B cell (primary cell): Measurements from ENCODE around the gene ZFP91. TPM values are rescaled to one million over a fixed set of nuclear protein-coding genes. Genes with fewer than 3 reads are reported as not detected.
A peak's percentile ranks its signal among the peaks of the same experiment; 100 is the strongest.

Experiments used
- ATAC-seq: fragments of 200-7000 bp; cut with Tn5 transposase; one replicate; pipeline ENCODE4 v1.10.0; 2021; ENCODE audit warnings: low read depth, mild to moderate bottlenecking, moderate number of reproducible peaks, moderate library complexity
- CTCF ChIA-PET: fragments of 350-600 bp; sonication (Branson Sonifier 250); formaldehyde crosslinking; loops from one replicate; lab custom pipeline; 2021; ENCODE audit warnings: antibody characterized with exemption, inconsistent platforms; lab: Charles Lee
- POLR2A ChIA-PET: fragments of 350-600 bp; sonication (Branson Sonifier 250); formaldehyde crosslinking; loops from one replicate; lab custom pipeline; 2021; ENCODE audit warnings: antibody characterized with exemption; lab: Charles Lee
- DNase-seq: peaks from one replicate; pipeline ENCODE4 v3.0.0; 2013
- H2AFZ ChIP-seq: 2 replicates; pipeline ENCODE4 v1.6.1; 2012; ENCODE audit warnings: mild to moderate bottlenecking, low read depth, low read length; ENCODE audit not compliant: insufficient read depth, poor library complexity, severe bottlenecking
- H3K27ac ChIP-seq, 2 donors: 1 replicate in 1 of 2; 2 replicates in 1 of 2; pipeline ENCODE4 v1.5.1; 2012 to 2013; ENCODE audit warnings: low read length in 2 of 2, mild to moderate bottlenecking in 2 of 2, moderate library complexity in 1 of 2
- H3K27me3 ChIP-seq, 4 experiments: fragments of 200-600 bp in 1 of 4; sonication (generic) in 1 of 4; replicated peaks in 1 of 4; 1 replicate in 2 of 4; 2 replicates in 2 of 4; pipeline versions ENCODE4 v1.6.1 to v1.7.0; 2013 to 2016; ENCODE audit warnings: low read length in 3 of 4, mild to moderate bottlenecking in 2 of 4, mixed read lengths in 1 of 4, moderate library complexity in 1 of 4; ENCODE audit not compliant: insufficient read depth in 4 of 4, control insufficient read depth in 3 of 4; ENCODE audit errors: control extremely low read depth in 1 of 4
- H3K36me3 ChIP-seq, 2 experiments: replicated peaks in 1 of 2; 1 replicate in 1 of 2; 2 replicates in 1 of 2; pipeline versions ENCODE4 v1.6.1 to v1.7.1; 2013; ENCODE audit warnings: low read length in 1 of 2; ENCODE audit not compliant: insufficient read depth in 2 of 2, control insufficient read depth in 1 of 2; ENCODE audit errors: control extremely low read depth in 1 of 2, extremely low read depth in 1 of 2
- H3K4me1 ChIP-seq, 2 donors: fragments of 200-600 bp in 1 of 2; sonication (generic) in 1 of 2; 1 replicate in 1 of 2; 2 replicates in 1 of 2; pipeline versions ENCODE4 v1.5.1 to v1.6.1; 2013 to 2017; ENCODE audit warnings: low read length in 2 of 2; ENCODE audit not compliant: control insufficient read depth in 2 of 2, insufficient read depth in 2 of 2
- H3K4me2 ChIP-seq: replicated peaks from 2 replicates; pipeline ENCODE3; 2012; ENCODE audit warnings: mild to moderate bottlenecking, low read depth, low read length; ENCODE audit not compliant: poor library complexity, severe bottlenecking
- H3K4me3 ChIP-seq, 5 experiments: fragments of 200-600 bp in 1 of 5; sonication (generic) in 1 of 5; 1 replicate in 3 of 5; 2 replicates in 2 of 5; pipeline versions ENCODE4 v1.5.1 to v1.7.0; 2011 to 2016; ENCODE audit warnings: low read length in 4 of 5, mild to moderate bottlenecking in 4 of 5, low read depth in 2 of 5, control low read depth in 1 of 5, moderate library complexity in 1 of 5; ENCODE audit not compliant: insufficient read depth in 1 of 5; ENCODE audit errors: control extremely low read depth in 1 of 5, extremely low read depth in 1 of 5
- H3K79me2 ChIP-seq: fragments of 200-600 bp; sonication (generic); one replicate; pipeline ENCODE4 v1.6.0; 2016; ENCODE audit warnings: low read length; ENCODE audit not compliant: control insufficient read depth, insufficient read depth
- H3K9ac ChIP-seq: fragments of 200-600 bp; sonication (generic); 2 replicates; pipeline ENCODE4 v1.6.1; 2017; ENCODE audit warnings: mild to moderate bottlenecking, low read length, moderate library complexity
- H3K9me3 ChIP-seq, 3 donors: one replicate each; pipeline versions ENCODE4 v1.6.1 to v1.7.1; 2013; ENCODE audit warnings: low read length in 2 of 3; ENCODE audit not compliant: control insufficient read depth in 2 of 3, insufficient read depth in 1 of 3; ENCODE audit errors: control extremely low read depth in 1 of 3
- H4K20me1 ChIP-seq: 2 replicates; pipeline ENCODE4 v1.6.0; 2012; ENCODE audit warnings: mild to moderate bottlenecking, low read length; ENCODE audit not compliant: insufficient read depth, control insufficient read depth, poor library complexity, severe bottlenecking
- H3K27ac Mint-ChIP-seq: one replicate; pipeline ENCODE4 v1.8.0; 2021; ENCODE audit warnings: mixed read lengths
- H3K27me3 Mint-ChIP-seq: one replicate; pipeline ENCODE4 v1.8.0; 2021; ENCODE audit warnings: mixed read lengths
- H3K4me1 Mint-ChIP-seq: one replicate; pipeline ENCODE4 v1.8.0; 2021; ENCODE audit warnings: mixed read lengths
- H3K4me3 Mint-ChIP-seq: one replicate; pipeline ENCODE4 v1.8.0; 2021; ENCODE audit warnings: mixed read lengths
- H3K9me3 Mint-ChIP-seq: one replicate; pipeline ENCODE4 v1.8.0; 2022; ENCODE audit warnings: mixed read lengths; ENCODE audit not compliant: insufficient read depth
- EZH2 ChIP-seq: IDR thresholded peaks from 2 replicates; pipeline ENCODE4 v1.6.1; 2012; ENCODE audit warnings: borderline replicate concordance, low read depth, mild to moderate bottlenecking, moderate library complexity, low read length; ENCODE audit not compliant: insufficient read depth, poor library complexity, severe bottlenecking
- WGBS: methylation state at CpG from one replicate; pipeline ENCODE4 v1.1.5; 2013; ENCODE audit warnings: missing lambda C conversion rate; ENCODE audit not compliant: insufficient coverage; 5-methylcytosine and 5-hydroxymethylcytosine counted together
- intact Hi-C: fragments of 100-400 bp; cut with micrococcal nuclease; formaldehyde crosslinking; loops from one replicate; pipeline ENCODE4 v1.10.0; 2022
- polyA plus RNA-seq: library from polyadenylated mRNA; depleted of rRNA; stranded (reverse); fragments of >200 nt; gene quantifications from 2 replicates; pipeline ENCODE4 v1.2.3, GENCODE V29; 2012
- total RNA-seq, 2 donors: library from RNA; stranded (reverse); fragments of 120-200 nt in 1 of 2; gene quantifications; 1 replicate in 1 of 2; 2 replicates in 1 of 2; pipeline versions ENCODE4 v1.2.3 to v1.2.4, GENCODE V29; 2013 to 2022
- TF ChIP-seq, protein P1 (sequence below): fragments of 200-600 bp; IDR thresholded peaks from one replicate; pipeline ENCODE4 v1.8.0; 2022; ENCODE audit warnings: antibody characterized with exemption, mild to moderate bottlenecking

The ZFP91 gene
- total and polyA plus RNA-seq, 2 donors (not counting 1 experiment from before 2014, with no cell fraction given) = 14.4 to 51.2 TPM

DNA sequence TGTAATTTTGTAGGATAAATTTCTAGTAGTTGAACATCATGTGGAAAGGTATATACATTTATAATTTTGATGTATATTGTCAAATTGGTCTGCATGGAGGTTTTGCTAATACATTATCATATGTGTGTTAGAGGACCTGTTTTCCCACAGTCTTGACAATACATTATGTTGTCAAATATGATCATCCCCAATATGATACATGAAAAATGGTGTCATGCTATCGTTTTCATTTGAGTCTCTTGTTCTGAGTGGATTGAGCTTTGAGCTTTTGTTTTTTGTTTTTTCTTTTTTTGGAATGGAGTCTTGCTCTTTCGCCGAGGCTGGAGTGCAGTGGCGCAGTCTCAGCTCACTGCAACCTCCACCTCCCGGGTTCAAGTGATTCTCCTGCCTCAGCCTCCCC is 29.5 kb downstream of the ZFP91 start:
- Histone ChIP-seq H3K27ac (no peak overlapping the region), H3K9me3 (no peaks in the 10 kb centered on the region), H4K20me1 (peaks cover 24% of the 10 kb centered on the region), H3K9ac (no peak overlapping the region), H3K4me2 (no peak overlapping the region), H3K4me1 (peaks cover 11 to 20% of the 10 kb centered on the region in 2 donors), H3K79me2 (peaks cover 48% of the 10 kb centered on the region), H3K36me3 (peaks cover 15 to 39% of the 10 kb centered on the region in 2 experiments), H2AFZ (no peak overlapping the region), H3K27me3 (no peaks in the 10 kb centered on the region), H3K4me3 (no peak overlapping the region)
- intact Hi-C loops = no loop called here
- POLR2A ChIA-PET = no interaction called here
- Mint-ChIP-seq H3K4me1 (peaks cover 50% of the 10 kb centered on the region), H3K27me3 (no peaks in the 10 kb centered on the region), H3K9me3 (no peaks in the 10 kb centered on the region), H3K27ac (peak overlapping the region; percentile 10), H3K4me3 (no peak overlapping the region)
- DNase-seq (no peak), ATAC-seq (no peak)
- TF ChIP-seq EZH2 = no peak
- TF ChIP-seq, protein P1, sequence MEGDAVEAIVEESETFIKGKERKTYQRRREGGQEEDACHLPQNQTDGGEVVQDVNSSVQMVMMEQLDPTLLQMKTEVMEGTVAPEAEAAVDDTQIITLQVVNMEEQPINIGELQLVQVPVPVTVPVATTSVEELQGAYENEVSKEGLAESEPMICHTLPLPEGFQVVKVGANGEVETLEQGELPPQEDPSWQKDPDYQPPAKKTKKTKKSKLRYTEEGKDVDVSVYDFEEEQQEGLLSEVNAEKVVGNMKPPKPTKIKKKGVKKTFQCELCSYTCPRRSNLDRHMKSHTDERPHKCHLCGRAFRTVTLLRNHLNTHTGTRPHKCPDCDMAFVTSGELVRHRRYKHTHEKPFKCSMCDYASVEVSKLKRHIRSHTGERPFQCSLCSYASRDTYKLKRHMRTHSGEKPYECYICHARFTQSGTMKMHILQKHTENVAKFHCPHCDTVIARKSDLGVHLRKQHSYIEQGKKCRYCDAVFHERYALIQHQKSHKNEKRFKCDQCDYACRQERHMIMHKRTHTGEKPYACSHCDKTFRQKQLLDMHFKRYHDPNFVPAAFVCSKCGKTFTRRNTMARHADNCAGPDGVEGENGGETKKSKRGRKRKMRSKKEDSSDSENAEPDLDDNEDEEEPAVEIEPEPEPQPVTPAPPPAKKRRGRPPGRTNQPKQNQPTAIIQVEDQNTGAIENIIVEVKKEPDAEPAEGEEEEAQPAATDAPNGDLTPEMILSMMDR = no peak
- WGBS = 100% methylated on average over 3 of the region's 5 CpGs
- CTCF ChIA-PET = interaction anchor here (0.6 to 1.0 kb wide), 3 partner anchors 9 to 40 kb away, joined by 3 read pairs; no protein-coding TSS in a partner anchor

DNA sequence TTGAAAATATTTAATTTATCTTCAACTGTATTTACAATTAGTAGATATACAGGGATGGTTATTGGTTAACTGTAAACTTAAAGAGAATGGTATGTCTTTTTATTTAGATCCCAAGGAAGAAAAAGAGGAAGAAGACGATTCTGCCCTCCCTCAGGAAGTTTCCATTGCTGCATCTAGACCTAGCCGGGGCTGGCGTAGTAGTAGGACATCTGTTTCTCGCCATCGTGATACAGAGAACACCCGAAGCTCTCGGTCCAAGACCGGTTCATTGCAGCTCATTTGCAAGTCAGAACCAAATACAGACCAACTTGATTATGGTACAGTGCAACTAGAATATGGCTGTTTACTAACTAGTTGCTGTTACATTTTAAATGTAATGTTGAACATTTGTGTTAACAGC is 30.9 kb downstream of the ZFP91 start:
- peak overlapping the region; percentile 26 for H3K4me3 Mint-ChIP-seq

More for the DNA sequence above, 30.9 kb downstream of the ZFP91 start:
- H3K27me3 ChIP-seq = no peaks in the 10 kb centered on the region
- no peak overlapping the region for H3K9ac ChIP-seq
- peaks cover 19% of the 10 kb centered on the region for H4K20me1 ChIP-seq
- Mint-ChIP-seq H3K27me3 (no peaks in the 10 kb centered on the region), H3K9me3 (no peaks in the 10 kb centered on the region), H3K4me1 (peaks cover 38% of the 10 kb centered on the region), H3K27ac (peak overlapping the region; percentile 33)
- DNase-seq = peak; percentile 25
- TF ChIP-seq EZH2 = no peak
- TF ChIP-seq, protein P1 = no peak
- H3K36me3 ChIP-seq = peaks cover 19 to 51% of the 10 kb centered on the region in 2 experiments
- no peak overlapping the region for H2AFZ ChIP-seq
- no peaks in the 10 kb centered on the region for H3K9me3 ChIP-seq
- peaks cover 34% of the 10 kb centered on the region for H3K79me2 ChIP-seq
- no peak overlapping the region for H3K4me3 ChIP-seq
- peaks cover 11 to 20% of the 10 kb centered on the region in 2 donors for H3K4me1 ChIP-seq
- no CpG with 5 or more reads among the region's 8 CpGs for WGBS
- intact Hi-C loops = no loop called here
- ChIA-PET POLR2A (no interaction called here), CTCF (interaction anchor here (0.6 to 3.6 kb wide), 3 partner anchors 20 to 842 kb away, joined by 3 to 12 read pairs (median 9); no protein-coding TSS in a partner anchor)
- ATAC-seq = peak; percentile 47
- peak overlapping the region in 1 of 2 donors; percentile 18 for H3K27ac ChIP-seq
- H3K4me2 ChIP-seq = peak overlapping the region; percentile 28
